BJ (cell line): ENCODE measurements around the gene RPL29. TPM values are rescaled to one million over a fixed set of nuclear protein-coding genes. Genes with fewer than 3 reads are reported as not detected.
"Not testable (repeated sequence)": the region's sequence is repeated elsewhere in the genome, so short reads cannot be mapped to it uniquely, and the experiment has no call there.

Source experiments
- CTCF ChIA-PET: fragments of 350-600 bp; formaldehyde crosslinking; extraction: SDS; loops from one replicate; lab custom pipeline; 2021; ENCODE audit warnings: antibody characterized with exemption, inconsistent platforms; lab: Yijun Ruan, JAX
- POLR2A ChIA-PET: fragments of 300-600 bp; sonication (Branson Sonifier 250); formaldehyde crosslinking; extraction: SDS; loops from one replicate; lab custom pipeline; 2021; ENCODE audit warnings: antibody characterized with exemption; lab: Charles Lee
- DNase-seq: peaks from one replicate; pipeline ENCODE4 v3.0.0-alpha.2; 2011; ENCODE audit warnings: low read depth
- H3K27me3 ChIP-seq: 2 replicates; pipeline ENCODE4 v1.6.0; 2011; ENCODE audit warnings: low read length; ENCODE audit not compliant: control insufficient read depth, insufficient read depth
- H3K36me3 ChIP-seq: 2 replicates; pipeline ENCODE4 v1.5.1; 2011; ENCODE audit warnings: low read length; ENCODE audit not compliant: control insufficient read depth, insufficient read depth
- H3K4me3 ChIP-seq: 2 replicates; pipeline ENCODE4 v1.5.1; 2011; ENCODE audit warnings: low read depth, mild to moderate bottlenecking, control low read depth, low read length
- CTCF ChIP-seq: IDR thresholded peaks from 2 replicates; pipeline ENCODE4 v1.5.1; 2011; ENCODE audit warnings: low read depth, mild to moderate bottlenecking, control low read depth, inconsistent platforms, low read length, moderate library complexity; ENCODE audit not compliant: insufficient read depth
- polyA minus RNA-seq: library from RNA; depleted of rRNA, polyadenylated mRNA; stranded (reverse); fragments of >200 nt; gene quantifications from 2 replicates; pipeline ENCODE4 v1.2.3, GENCODE V29; 2011; rRNA and poly(A)+ RNA removed
- polyA plus RNA-seq: library from polyadenylated mRNA; depleted of rRNA; stranded (reverse); fragments of >200 nt; gene quantifications from 2 replicates; pipeline ENCODE4 v1.2.3, GENCODE V29; 2011; rRNA removed

The RPL29 gene
- polyA plus RNA-seq (1,978 and 2,324 TPM in 2 replicates), polyA minus RNA-seq (601 and 981 TPM in 2 replicates)

DNA sequence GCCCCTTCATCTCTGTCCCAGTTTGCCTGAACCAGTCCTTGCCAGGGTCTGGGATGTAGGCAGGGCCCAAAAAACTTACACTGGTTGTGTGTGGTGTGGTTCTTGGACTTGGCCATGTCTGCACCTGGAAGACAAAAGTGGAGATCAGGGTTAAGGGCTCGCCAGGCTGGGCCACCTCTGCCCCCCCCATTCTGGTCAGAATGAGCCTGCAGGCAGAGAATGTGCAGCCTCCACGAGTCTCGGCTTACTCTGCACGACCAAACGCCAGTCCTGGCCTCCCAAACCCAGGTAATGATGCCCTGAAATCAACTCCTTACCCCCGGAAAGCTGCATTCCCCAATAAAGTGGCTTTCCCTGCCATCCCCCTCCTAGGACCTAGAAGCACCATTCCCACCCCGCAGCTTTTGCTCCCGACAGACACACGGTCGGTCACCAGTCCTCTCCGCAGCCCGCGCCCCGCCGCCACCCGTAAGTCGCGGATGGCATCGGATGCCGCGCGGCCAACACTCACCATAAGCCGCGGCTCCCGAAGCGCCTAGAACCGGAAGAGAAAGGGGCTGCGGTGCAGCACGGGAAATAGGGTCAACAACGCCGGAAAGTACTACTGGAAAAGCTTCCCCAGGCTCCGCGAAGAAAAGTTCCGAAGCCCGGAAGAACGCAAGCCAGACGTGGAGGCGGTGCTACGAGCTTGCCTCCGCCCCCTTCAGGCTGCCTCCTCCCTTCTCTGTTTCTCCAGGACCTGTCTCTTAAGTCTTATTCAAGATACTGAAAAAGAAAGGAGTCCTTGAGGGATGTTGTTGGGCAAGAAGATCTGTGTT, at the start of gene RPL29:
Gene RPL29, minus strand, starts transcription at position 550 of the 818 bp plus-strand sequence. Its CDS starts 434 bp downstream, at position 116.
- peak; percentile 76 for DNase-seq
- H3K36me3 ChIP-seq, result peaks cover 19% of the 10 kb centered on the region
- no peak for TF ChIP-seq CTCF
- CTCF ChIA-PET, result interaction anchor here (0.6 to 2.8 kb wide), 13 partner anchors 9 to 225 kb away, joined by 3 to 14 read pairs (median 3); partner anchors contain the start of genes ABHD14B, ACY1 and RRP9
- no peaks in the 10 kb centered on the region for H3K27me3 ChIP-seq
- POLR2A ChIA-PET, result interaction anchor here (0.8 kb wide), 1 partner anchor 54 kb away, joined by 6 read pairs; the partner anchor contains the start of gene RRP9
- peak within 1 kb of the TSS; percentile 91 for H3K4me3 ChIP-seq

DNA sequence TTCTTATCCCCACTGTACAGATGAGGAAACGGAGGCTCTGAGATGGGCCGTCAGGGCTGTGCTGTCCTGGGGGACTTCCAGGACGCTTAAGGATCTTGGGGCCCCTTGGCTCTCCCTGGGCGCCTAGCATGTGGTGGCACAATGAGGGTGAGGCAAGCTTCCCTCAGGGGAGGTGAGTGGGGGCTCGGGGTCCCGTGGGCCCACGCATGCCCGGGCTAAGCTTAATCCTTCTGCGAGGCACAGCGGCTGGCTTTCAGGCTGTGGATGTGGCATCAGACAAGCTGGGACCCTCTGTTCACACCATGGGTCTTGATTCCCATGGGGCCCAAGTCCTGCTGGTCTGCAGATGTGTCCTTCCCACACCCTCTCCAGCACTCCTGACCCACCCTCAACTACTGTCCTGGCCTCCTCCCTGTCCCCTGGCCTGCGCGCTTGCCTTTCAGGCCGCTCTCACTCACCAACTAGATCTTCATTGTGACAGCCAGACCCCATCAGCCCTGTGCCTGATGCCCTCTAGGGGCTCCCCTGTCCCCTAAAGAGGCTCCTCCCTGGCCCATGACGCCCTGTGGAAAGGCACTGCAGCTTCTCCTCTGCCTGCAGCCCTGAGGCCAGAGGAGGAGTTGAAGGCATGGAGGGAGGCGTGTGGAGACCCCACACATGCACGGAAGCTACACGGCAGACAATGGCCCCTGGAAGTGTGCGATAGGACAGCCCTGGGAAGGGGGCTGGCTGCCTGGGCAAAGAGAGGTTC, 49.3 kb upstream of the RPL29 start:
- DNase-seq, result no peak
- H3K27me3 ChIP-seq, result no peaks in the 10 kb centered on the region
- peaks cover 6% of the 10 kb centered on the region; the same call in 1 of the 2 replicates for H3K36me3 ChIP-seq
- no peak overlapping the region for H3K4me3 ChIP-seq
- no peak for TF ChIP-seq CTCF
- ChIA-PET POLR2A (no interaction called here), CTCF (interaction anchor here (0.6 to 1.6 kb wide), 4 partner anchors 24 to 78 kb away, joined by 3 to 8 read pairs (median 5); no protein-coding TSS in a partner anchor)

DNA sequence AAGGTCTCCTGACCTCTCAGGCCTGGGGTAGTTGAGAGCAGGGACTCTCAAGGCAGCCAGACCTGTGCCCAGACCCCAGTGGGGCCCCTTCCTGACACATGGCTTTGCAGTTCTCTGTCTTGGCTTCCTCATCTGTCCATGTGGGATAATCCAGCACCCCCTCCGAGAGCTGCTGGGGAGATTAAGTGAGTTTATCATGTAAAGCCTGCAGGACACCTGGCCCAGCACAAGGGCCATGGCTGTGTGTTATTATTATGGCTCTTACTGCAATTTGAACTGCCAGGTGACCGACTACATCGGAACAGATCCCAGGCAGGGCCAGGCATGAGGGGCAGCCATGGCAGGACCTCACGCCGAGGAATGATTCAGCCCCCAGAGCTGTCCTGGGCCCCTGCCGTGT, 48.1 kb upstream of the RPL29 start:
- no peak for DNase-seq
- no peaks in the 10 kb centered on the region for H3K27me3 ChIP-seq
- no peak overlapping the region for H3K4me3 ChIP-seq
- TF ChIP-seq CTCF, result no peak
- ChIA-PET CTCF (interaction anchor here (1.0 to 1.6 kb wide), 3 partner anchors 9 to 40 kb away, joined by 3 to 8 read pairs (median 6); no protein-coding TSS in a partner anchor), POLR2A (no interaction called here)
- H3K36me3 ChIP-seq, result no peaks in the 10 kb centered on the region

DNA sequence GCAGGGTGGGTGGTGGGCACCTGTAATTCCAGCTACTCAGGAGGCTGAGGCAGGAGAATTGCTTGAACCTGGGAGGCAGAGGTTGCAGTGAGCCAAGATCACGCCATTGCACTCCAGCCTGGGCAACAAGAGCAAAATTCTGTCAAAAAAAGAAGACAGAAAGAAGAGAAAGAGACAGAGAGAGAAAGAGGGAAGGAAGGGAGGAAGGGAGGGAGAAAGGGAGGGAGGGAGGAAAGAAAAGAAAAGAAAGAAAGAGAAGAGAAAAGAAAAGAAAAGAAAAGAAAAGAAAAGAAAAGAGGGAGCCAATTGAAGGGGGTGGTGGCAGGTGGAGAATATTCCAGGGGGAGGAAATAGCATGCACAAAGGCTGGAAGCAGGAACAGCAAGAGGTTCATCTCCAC, 47.3 kb upstream of the RPL29 start:
- H3K4me3 ChIP-seq, H3K36me3 ChIP-seq, H3K27me3 ChIP-seq, DNase-seq, POLR2A ChIA-PET: not testable (repeated sequence)
- CTCF ChIA-PET, result interaction anchor here (0.7 to 1.4 kb wide), 3 partner anchors 9 to 39 kb away, joined by 3 to 6 read pairs (median 4); no protein-coding TSS in a partner anchor

GRCh38 chr3:52041118-52041731, 45.5 kb upstream of the RPL29 start:
- Histone ChIP-seq H3K36me3 (no peaks in the 10 kb centered on the region), H3K4me3 (no peak overlapping the region), H3K27me3 (no peaks in the 10 kb centered on the region)
- POLR2A ChIA-PET, result no interaction called here
- no peak for DNase-seq
- CTCF ChIA-PET, result interaction anchor here (0.8 to 2.4 kb wide), 8 partner anchors 9 to 82 kb away, joined by 3 to 11 read pairs (median 4); no protein-coding TSS in a partner anchor
- peak; percentile 40; the same call in 1 of the 2 replicates for TF ChIP-seq CTCF
